ENCODE results near the gene ERMAP. TPM values are rescaled to one million over a fixed set of nuclear protein-coding genes. Genes with fewer than 3 reads are reported as not detected.

The ERMAP gene
- total and polyA plus RNA-seq, 12 donors: 8.1 to 24.7 (median 15.3) TPM

DNA sequence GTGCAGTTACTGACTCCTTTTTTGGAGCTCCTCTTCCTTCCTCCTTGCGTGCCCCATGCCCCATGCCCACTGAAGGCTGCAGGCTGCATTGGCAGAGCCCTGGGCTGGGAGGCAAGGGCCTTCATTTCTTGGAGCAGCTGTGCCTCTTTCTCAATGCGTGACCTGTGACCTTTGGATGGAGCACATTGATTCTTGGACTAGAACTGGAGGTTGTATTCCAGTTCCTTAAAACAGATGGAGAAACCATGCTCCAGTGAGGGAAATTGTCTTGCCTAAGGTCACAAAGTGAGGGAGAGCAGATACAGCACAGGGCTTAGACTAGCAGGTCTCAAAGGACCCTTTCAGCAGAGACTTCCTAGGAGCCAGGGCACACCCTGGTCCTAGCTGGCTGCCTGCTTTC is 23.1 kb upstream of the ERMAP start:
- intact Hi-C loops (cut with DNase I): no loop called here
- H3K4me3 ChIP-seq: no peak overlapping the region
- no peaks in the 10 kb centered on the region for H3K36me3 ChIP-seq (replicated peaks in 1 of 2)
- no peaks in the 10 kb centered on the region for H3K27me3 ChIP-seq
- DNase-seq: peak in 1 of 7 donors; percentile 19
- no peaks in the 10 kb centered on the region for H3K9me3 ChIP-seq (replicated peaks in 1 of 3)
- TF ChIP-seq, protein P1, sequence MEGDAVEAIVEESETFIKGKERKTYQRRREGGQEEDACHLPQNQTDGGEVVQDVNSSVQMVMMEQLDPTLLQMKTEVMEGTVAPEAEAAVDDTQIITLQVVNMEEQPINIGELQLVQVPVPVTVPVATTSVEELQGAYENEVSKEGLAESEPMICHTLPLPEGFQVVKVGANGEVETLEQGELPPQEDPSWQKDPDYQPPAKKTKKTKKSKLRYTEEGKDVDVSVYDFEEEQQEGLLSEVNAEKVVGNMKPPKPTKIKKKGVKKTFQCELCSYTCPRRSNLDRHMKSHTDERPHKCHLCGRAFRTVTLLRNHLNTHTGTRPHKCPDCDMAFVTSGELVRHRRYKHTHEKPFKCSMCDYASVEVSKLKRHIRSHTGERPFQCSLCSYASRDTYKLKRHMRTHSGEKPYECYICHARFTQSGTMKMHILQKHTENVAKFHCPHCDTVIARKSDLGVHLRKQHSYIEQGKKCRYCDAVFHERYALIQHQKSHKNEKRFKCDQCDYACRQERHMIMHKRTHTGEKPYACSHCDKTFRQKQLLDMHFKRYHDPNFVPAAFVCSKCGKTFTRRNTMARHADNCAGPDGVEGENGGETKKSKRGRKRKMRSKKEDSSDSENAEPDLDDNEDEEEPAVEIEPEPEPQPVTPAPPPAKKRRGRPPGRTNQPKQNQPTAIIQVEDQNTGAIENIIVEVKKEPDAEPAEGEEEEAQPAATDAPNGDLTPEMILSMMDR (IDR thresholded peaks at IDR 0.05): no peak
- TF ChIP-seq POLR2A (IDR thresholded peaks at IDR 0.05): no peak
- H3K4me1 ChIP-seq (replicated peaks in 1 of 2): no peaks in the 10 kb centered on the region
- no peak overlapping the region for H3K27ac ChIP-seq
- 88 to 94% (median 92%) methylated on average over 2 of the region's 2 CpGs for WGBS, 4 donors

- Histone ChIP-seq H3K9me3 (replicated peaks in 1 of 3) (no peaks in the 10 kb centered on the region), H3K27me3 (no peaks in the 10 kb centered on the region), H3K4me1 (replicated peaks in 1 of 2) (no peaks in the 10 kb centered on the region), H3K4me3 (no peak overlapping the region), H3K27ac (no peak overlapping the region), H3K36me3 (replicated peaks in 1 of 2) (no peaks in the 10 kb centered on the region)
- 89 to 94% (median 91%) methylated on average over 3 of the region's 3 CpGs for WGBS, 4 donors
- no peak for TF ChIP-seq POLR2A (IDR thresholded peaks at IDR 0.05)
- TF ChIP-seq, protein P1 (IDR thresholded peaks at IDR 0.05): no peak
- intact Hi-C loops (cut with DNase I): no loop called here
- DNase-seq: no peak
These were observed 19.5 kb upstream of the ERMAP start for GRCh38 chr1:42797414-42797813.

DNA sequence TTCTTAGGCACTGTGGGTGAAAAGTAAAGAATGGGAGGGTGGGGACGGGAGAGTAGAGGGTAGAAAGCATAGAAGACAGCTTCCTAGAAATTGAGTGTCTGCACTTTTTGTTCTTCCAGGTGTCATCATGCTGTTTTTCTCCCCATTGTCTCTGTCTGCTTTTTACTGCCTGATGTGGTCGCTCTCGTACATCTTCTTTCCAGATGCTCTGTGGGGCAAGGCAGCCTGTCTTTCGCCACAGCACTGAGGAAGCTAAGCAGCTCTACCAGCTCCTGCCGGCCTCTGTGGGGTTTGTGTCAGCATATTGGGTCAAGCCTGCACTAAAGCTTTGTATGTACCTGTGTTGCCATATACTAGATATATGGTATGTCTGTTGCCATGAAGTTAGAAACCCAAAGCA is 18.9 kb upstream of the ERMAP start:
- intact Hi-C loops (cut with DNase I): no loop called here
- WGBS, 4 donors: 77 to 91% (median 84%) methylated on average over 4 to 5 of the region's 5 CpGs

GRCh38 chr1:42801832-42802473 is 15.0 kb upstream of the ERMAP start:
- Histone ChIP-seq H3K36me3 (replicated peaks in 1 of 2) (no peaks in the 10 kb centered on the region), H3K4me3 (no peak overlapping the region), H3K27ac (no peak overlapping the region), H3K4me1 (replicated peaks in 1 of 2) (no peaks in the 10 kb centered on the region), H3K27me3 (no peaks in the 10 kb centered on the region), H3K9me3 (replicated peaks in 1 of 3) (no peaks in the 10 kb centered on the region)
- DNase-seq: no peak
- intact Hi-C loops (cut with DNase I): no loop called here
- WGBS, 4 donors: 85 to 91% (median 89%) methylated on average over 8 of the region's 8 CpGs
- TF ChIP-seq, protein P1 (IDR thresholded peaks at IDR 0.05): no peak
- TF ChIP-seq POLR2A (IDR thresholded peaks at IDR 0.05): no peak

More for the DNA sequence above, 18.9 kb upstream of the ERMAP start:
- Histone ChIP-seq H3K27ac (no peak overlapping the region), H3K4me3 (no peak overlapping the region), H3K4me1 (replicated peaks in 1 of 2) (no peaks in the 10 kb centered on the region), H3K9me3 (replicated peaks in 1 of 3) (no peaks in the 10 kb centered on the region), H3K36me3 (replicated peaks in 1 of 2) (no peaks in the 10 kb centered on the region), H3K27me3 (no peaks in the 10 kb centered on the region)
- TF ChIP-seq, protein P1 (IDR thresholded peaks at IDR 0.05): no peak
- no peak for TF ChIP-seq POLR2A (IDR thresholded peaks at IDR 0.05)
- DNase-seq: no peak

Measured in adrenal gland (tissue), 12 donors.